ENCODE results near the gene GABARAPL2. TPM values are rescaled to one million over a fixed set of nuclear protein-coding genes. Genes with fewer than 3 reads are reported as not detected.

The GABARAPL2 gene
- total and polyA plus RNA-seq, 2 experiments from 2014 or later: 47.8 to 130 TPM

- TF ChIP-seq REST (IDR thresholded peaks at IDR 0.05; ENCODE audit: unreplicated experiment) (no peak), POLR2AphosphoS5 (IDR thresholded peaks at IDR 0.05; ENCODE audit: low read depth) (no peak), JUNB (IDR thresholded peaks at IDR 0.05; ENCODE audit: unreplicated experiment) (no peak)
Observed at GRCh38 chr16:75578725-75579124, 12.5 kb downstream of the GABARAPL2 start (continued).

DNA sequence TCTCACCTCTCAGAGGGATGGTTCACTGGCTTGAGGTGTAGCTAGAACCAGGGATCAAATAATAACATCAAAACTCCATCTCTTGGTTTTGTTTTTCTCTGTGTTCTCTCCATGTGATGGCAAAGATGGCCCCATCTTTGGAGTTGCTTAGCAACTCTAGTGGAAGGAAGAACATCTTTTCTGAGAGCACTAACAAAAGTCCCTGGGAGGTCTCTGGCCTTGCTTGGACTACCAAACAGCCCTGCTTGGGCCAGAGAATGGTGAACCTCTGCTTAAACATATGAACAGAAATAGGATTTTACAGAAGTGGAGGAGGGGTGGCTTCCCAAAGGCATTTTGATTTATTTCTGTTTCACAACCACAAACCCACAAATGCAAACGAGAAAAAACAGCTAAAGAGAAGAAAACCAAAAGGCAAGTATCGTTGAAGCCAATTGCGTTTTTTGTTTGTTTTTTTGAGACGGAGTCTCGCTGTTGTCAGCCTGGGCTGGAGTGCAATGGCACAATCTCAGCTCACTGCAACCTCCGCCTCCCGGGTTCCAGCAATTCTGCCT lies 13.2 kb downstream of the GABARAPL2 start:
- TF ChIP-seq POLR2AphosphoS5 (IDR thresholded peaks at IDR 0.05; ENCODE audit: low read depth): no peak
- no peak for TF ChIP-seq ZNF462 (CRISPR knock-in tag; IDR thresholded peaks at IDR 0.05)
- no peak for TF ChIP-seq JUNB (IDR thresholded peaks at IDR 0.05; ENCODE audit: unreplicated experiment)
- no peak for TF ChIP-seq ZNF114 (CRISPR knock-in tag; IDR thresholded peaks at IDR 0.05)
- H4K20me1 ChIP-seq (replicated peaks; ENCODE audit: insufficient read depth): peaks cover 17% of the 10 kb centered on the region
- no peaks in the 10 kb centered on the region; the same call in 1 of the 2 replicates for H3K79me2 ChIP-seq (replicated peaks; ENCODE audit: insufficient read depth)
- no peak overlapping the region for H3K27ac Mint-ChIP-seq
- peaks cover 16% of the 10 kb centered on the region for H3K4me1 Mint-ChIP-seq
- H3K4me3 ChIP-seq: no peak overlapping the region
- H3K4me2 ChIP-seq: no peak overlapping the region
- H3K9me2 ChIP-seq (ENCODE audit: insufficient read depth): no peaks in the 10 kb centered on the region
- peaks cover 40% of the 10 kb centered on the region for H3K36me3 Mint-ChIP-seq (ENCODE audit: low read depth)
- H3K9me3 Mint-ChIP-seq: no peaks in the 10 kb centered on the region
- DNase-seq (ENCODE audit: low spot score) (no peak), ATAC-seq (no peak)
- H2AFZ ChIP-seq: no peak overlapping the region
- H3K36me3 ChIP-seq (ENCODE audit: insufficient read depth): peaks cover 22% of the 10 kb centered on the region
- H3K4me3 Mint-ChIP-seq: no peak overlapping the region
- no peaks in the 10 kb centered on the region for H3K27me3 ChIP-seq (ENCODE audit: insufficient read depth)
- H3K27ac ChIP-seq (ENCODE audit: low read depth): no peak overlapping the region; the same call in 1 of the 2 replicates
- H3F3A ChIP-seq (replicated peaks; ENCODE audit: low read depth): 0 out of 2 replicates have a peak, but pooled peaks cover 8% of the 10 kb centered on the region
- peaks cover 18% of the 10 kb centered on the region for H3K4me1 ChIP-seq (ENCODE audit: insufficient read depth)
- no peaks in the 10 kb centered on the region for H3K27me3 Mint-ChIP-seq (ENCODE audit: insufficient read depth, low read depth, poor library complexity)
